HEK293 (cell line): ENCODE measurements around the gene PSMD13.

ENCODE experiments used
- BCL11B ChIP-seq: fragments of 450-650 bp; formaldehyde crosslinking; IDR thresholded peaks from 2 replicates; pipeline ENCODE4 v1.5.1; 2016; ENCODE audit warnings: low read depth, missing biosample characterization, missing genetic modification characterization
- EGR2 ChIP-seq: fragments of 450-650 bp; formaldehyde crosslinking; IDR thresholded peaks from 2 replicates; pipeline ENCODE4 v1.5.1; 2016; ENCODE audit warnings: low read depth, missing biosample characterization, missing genetic modification characterization
- FEZF1 ChIP-seq: fragments of 450-650 bp; formaldehyde crosslinking; IDR thresholded peaks from 2 replicates; pipeline ENCODE4 v1.5.1; 2016; ENCODE audit warnings: missing biosample characterization, missing genetic modification characterization
- KLF16 ChIP-seq: fragments of 450-650 bp; formaldehyde crosslinking; IDR thresholded peaks from 2 replicates; pipeline ENCODE4 v1.5.1; 2017; ENCODE audit warnings: missing biosample characterization, missing genetic modification characterization
- KLF8 ChIP-seq: fragments of 450-650 bp; formaldehyde crosslinking; IDR thresholded peaks from 2 replicates; pipeline ENCODE4 v1.5.1; 2016; ENCODE audit warnings: missing biosample characterization, missing genetic modification characterization
- KLF9 ChIP-seq: fragments of 450-650 bp; formaldehyde crosslinking; IDR thresholded peaks from 2 replicates; pipeline ENCODE4 v1.5.1; 2016; ENCODE audit warnings: missing biosample characterization, missing genetic modification characterization, low read depth
- MEIS1 ChIP-seq: sonication (generic); formaldehyde crosslinking; IDR thresholded peaks from 2 replicates; pipeline ENCODE4 v1.8.1; 2022; ENCODE audit warnings: missing genetic modification reagents, mild to moderate bottlenecking, borderline replicate concordance
- PRDM10 ChIP-seq: fragments of 450-650 bp; formaldehyde crosslinking; IDR thresholded peaks from 2 replicates; pipeline ENCODE4 v1.5.1; 2016; ENCODE audit warnings: missing biosample characterization, missing genetic modification characterization
- REST ChIP-seq: fragments of 450-650 bp; formaldehyde crosslinking; IDR thresholded peaks from 2 replicates; pipeline ENCODE4 v1.5.1; 2016; ENCODE audit warnings: missing biosample characterization, missing genetic modification characterization
- SCRT1 ChIP-seq: fragments of 450-650 bp; formaldehyde crosslinking; IDR thresholded peaks from 2 replicates; pipeline ENCODE4 v1.5.1; 2016; ENCODE audit warnings: missing biosample characterization, missing genetic modification characterization, borderline replicate concordance
- SP2 ChIP-seq: fragments of 450-650 bp; formaldehyde crosslinking; IDR thresholded peaks from 2 replicates; pipeline ENCODE4 v1.5.1; 2016; ENCODE audit warnings: missing biosample characterization, missing genetic modification characterization
- SP3 ChIP-seq: fragments of 450-650 bp; formaldehyde crosslinking; IDR thresholded peaks from 2 replicates; pipeline ENCODE4 v1.5.1; 2016; ENCODE audit warnings: missing biosample characterization, missing genetic modification characterization
- SP7 ChIP-seq: fragments of 450-650 bp; formaldehyde crosslinking; IDR thresholded peaks from 2 replicates; pipeline ENCODE4 v1.5.1; 2016; ENCODE audit warnings: missing biosample characterization, missing genetic modification characterization
- ZBTB8A ChIP-seq: fragments of 450-650 bp; formaldehyde crosslinking; IDR thresholded peaks from 2 replicates; pipeline ENCODE4 v1.5.1; 2016; ENCODE audit warnings: missing biosample characterization, missing genetic modification characterization
- ZFHX2 ChIP-seq: fragments of 450-650 bp; formaldehyde crosslinking; conservative IDR thresholded peaks from 2 replicates; pipeline ENCODE4 v1.5.1; 2016; ENCODE audit warnings: missing biosample characterization, missing genetic modification characterization
- ZNF169 ChIP-seq: fragments of 450-650 bp; formaldehyde crosslinking; IDR thresholded peaks from 2 replicates; pipeline ENCODE4 v1.5.1; 2016; ENCODE audit warnings: missing biosample characterization, missing genetic modification characterization
- ZNF184 ChIP-seq: fragments of 450-650 bp; IDR thresholded peaks from 2 replicates; pipeline ENCODE4 v1.5.1; 2018; ENCODE audit warnings: missing biosample characterization, mild to moderate bottlenecking, missing genetic modification characterization
- ZNF223 ChIP-seq: fragments of 450-650 bp; formaldehyde crosslinking; IDR thresholded peaks from 2 replicates; pipeline ENCODE4 v1.5.1; 2016; ENCODE audit warnings: missing biosample characterization, missing genetic modification characterization
- ZNF324 ChIP-seq: fragments of 450-650 bp; formaldehyde crosslinking; IDR thresholded peaks from 2 replicates; pipeline ENCODE4 v1.5.1; 2016; ENCODE audit warnings: missing biosample characterization, missing genetic modification characterization
- ZNF341 ChIP-seq: fragments of 450-650 bp; formaldehyde crosslinking; IDR thresholded peaks from 2 replicates; pipeline ENCODE4; 2016; ENCODE audit warnings: low read depth, missing biosample characterization, missing genetic modification characterization
- ZNF366 ChIP-seq: fragments of 450-650 bp; formaldehyde crosslinking; conservative IDR thresholded peaks from 2 replicates; pipeline ENCODE4 v1.5.1; 2016; ENCODE audit warnings: missing biosample characterization, missing genetic modification characterization
- ZNF394 ChIP-seq: fragments of 450-650 bp; formaldehyde crosslinking; IDR thresholded peaks from 2 replicates; pipeline ENCODE4 v1.5.1; 2016; ENCODE audit warnings: missing biosample characterization, missing genetic modification characterization, mild to moderate bottlenecking, moderate library complexity, borderline replicate concordance
- ZNF398 ChIP-seq: fragments of 450-650 bp; formaldehyde crosslinking; IDR thresholded peaks from 2 replicates; pipeline ENCODE4 v1.5.1; 2017; ENCODE audit warnings: missing biosample characterization, missing genetic modification characterization
- ZNF416 ChIP-seq: fragments of 450-650 bp; formaldehyde crosslinking; IDR thresholded peaks from 2 replicates; pipeline ENCODE4 v1.5.1; 2016; ENCODE audit warnings: missing biosample characterization, missing genetic modification characterization
- ZNF488 ChIP-seq: fragments of 450-650 bp; formaldehyde crosslinking; IDR thresholded peaks from 2 replicates; pipeline ENCODE4 v1.5.1; 2016; ENCODE audit warnings: missing biosample characterization, missing genetic modification characterization
- ZNF549 ChIP-seq: fragments of 450-650 bp; IDR thresholded peaks from 2 replicates; pipeline ENCODE4 v1.5.1; 2018; ENCODE audit warnings: missing biosample characterization, missing genetic modification characterization, mild to moderate bottlenecking, inconsistent platforms, moderate library complexity
- ZNF558 ChIP-seq: fragments of 450-650 bp; formaldehyde crosslinking; IDR thresholded peaks from 2 replicates; pipeline ENCODE4 v1.5.1; 2016; ENCODE audit warnings: missing biosample characterization, missing genetic modification characterization
- ZNF580 ChIP-seq: fragments of 450-650 bp; formaldehyde crosslinking; IDR thresholded peaks from 2 replicates; pipeline ENCODE4 v1.5.1; 2016; ENCODE audit warnings: missing biosample characterization, missing genetic modification characterization
- ZSCAN30 ChIP-seq: fragments of 450-650 bp; IDR thresholded peaks from 2 replicates; pipeline ENCODE4 v1.5.1; 2018; ENCODE audit warnings: missing biosample characterization, mild to moderate bottlenecking, missing genetic modification characterization, moderate library complexity
- ZXDB ChIP-seq: fragments of 450-650 bp; formaldehyde crosslinking; IDR thresholded peaks from 2 replicates; pipeline ENCODE4 v1.5.1; 2016; ENCODE audit warnings: missing biosample characterization, missing genetic modification characterization

The PSMD13 gene

GRCh38 chr11:236774-237767 lies at the start of gene PSMD13 (continued):
- no peak for TF ChIP-seq ZNF488 (tag by site-specific recombination)
- TF ChIP-seq ZSCAN30 (tag by site-specific recombination) = no peak
- peak; percentile 66 for TF ChIP-seq KLF9
- TF ChIP-seq ZNF394 = no peak
- TF ChIP-seq SP3 (tag by site-specific recombination) = peak; percentile 27; the same call in 1 of the 2 replicates
- TF ChIP-seq ZNF580 = no peak
- no peak for TF ChIP-seq ZNF324
- no peak for TF ChIP-seq REST (tag by site-specific recombination)
- peak; percentile 69 for TF ChIP-seq ZFHX2 (tag by site-specific recombination)
- TF ChIP-seq ZNF416 = no peak
- no peak for TF ChIP-seq FEZF1 (tag by site-specific recombination)
- TF ChIP-seq ZBTB8A = peak; percentile 16; the same call in 1 of the 2 replicates
- TF ChIP-seq ZXDB (tag by site-specific recombination) = peak; percentile 23; the same call in 1 of the 2 replicates
- no peak for TF ChIP-seq ZNF549 (tag by site-specific recombination)
- TF ChIP-seq ZNF366 (tag by site-specific recombination) = peak; percentile 42; the same call in 1 of the 2 replicates
- TF ChIP-seq MEIS1 = no peak
- TF ChIP-seq SCRT1 = no peak
- TF ChIP-seq ZNF398 (tag by site-specific recombination) = no peak
- no peak for TF ChIP-seq ZNF223 (tag by site-specific recombination)
- 0 out of 2 replicates have a peak, but pooled peaks have one; percentile 17 for TF ChIP-seq SP7
- TF ChIP-seq EGR2 (tag by site-specific recombination) = peak; percentile 60; the same call in 1 of the 2 replicates
- 0 out of 2 replicates have a peak, but pooled peaks have one; percentile 4 for TF ChIP-seq PRDM10
- peak; percentile 37; the same call in 1 of the 2 replicates for TF ChIP-seq KLF16 (tag by site-specific recombination)
- peak; percentile 81 for TF ChIP-seq SP2 (tag by site-specific recombination)
- TF ChIP-seq KLF8 (tag by site-specific recombination) = peak; percentile 57; the same call in 1 of the 2 replicates
- no peak for TF ChIP-seq ZNF169 (tag by site-specific recombination)
- TF ChIP-seq BCL11B (tag by site-specific recombination) = no peak
- TF ChIP-seq ZNF341 = peak; percentile 65
- no peak for TF ChIP-seq ZNF184
- no peak for TF ChIP-seq ZNF558 (tag by site-specific recombination)
